Smooth muscle cell (in vitro differentiated cells): ENCODE data around the gene APOB. TPM values are rescaled to one million over a fixed set of nuclear protein-coding genes. Genes with fewer than 3 reads are reported as not detected.
"Not testable (repeated sequence)": the region's sequence is repeated elsewhere in the genome, so short reads cannot be mapped to it uniquely, and the experiment has no call there.

Experiments used
- DNase-seq: peaks from one replicate; lab custom pipeline; 2025; ENCODE audit not compliant: unreplicated experiment; lab: John Stamatoyannopoulos, UW
- H2AFZ ChIP-seq: fragments of 200-600 bp; sonication (generic); 2 replicates; pipeline ENCODE4 v1.6.0; 2016; ENCODE audit warnings: antibody characterized with exemption, low read depth, mild to moderate bottlenecking
- H3F3A ChIP-seq: fragments of 200-600 bp; sonication (generic); 2 replicates; pipeline ENCODE4 v1.6.0; 2017; ENCODE audit warnings: antibody characterized with exemption, low read depth
- H3K27ac ChIP-seq: fragments of 200-600 bp; sonication (generic); 2 replicates; pipeline ENCODE4 v1.5.1; 2016; ENCODE audit warnings: low read depth, mild to moderate bottlenecking
- H3K27me3 ChIP-seq: fragments of 200-600 bp; sonication (generic); 2 replicates; pipeline ENCODE4 v1.6.1; 2016; ENCODE audit warnings: low read depth, mild to moderate bottlenecking
- H3K36me3 ChIP-seq: fragments of 200-600 bp; sonication (generic); 2 replicates; pipeline ENCODE4 v1.5.1; 2016; ENCODE audit warnings: low read depth
- H3K4me1 ChIP-seq: fragments of 200-600 bp; sonication (generic); 2 replicates; pipeline ENCODE4 v1.5.1; 2016; ENCODE audit warnings: low read depth
- H3K4me2 ChIP-seq: fragments of 200-600 bp; sonication (generic); 2 replicates; pipeline ENCODE4 v1.6.0; 2016; ENCODE audit warnings: mild to moderate bottlenecking
- H3K4me3 ChIP-seq: fragments of 200-600 bp; sonication (generic); 2 replicates; pipeline ENCODE4 v1.5.1; 2016; ENCODE audit warnings: mild to moderate bottlenecking
- H3K79me2 ChIP-seq: fragments of 200-600 bp; sonication (generic); 2 replicates; pipeline ENCODE4 v1.6.0; 2016; ENCODE audit warnings: low read depth, mild to moderate bottlenecking
- H3K9ac ChIP-seq: fragments of 200-600 bp; sonication (generic); 2 replicates; pipeline ENCODE4 v1.6.0; 2016; ENCODE audit warnings: low read depth
- H3K9me3 ChIP-seq: fragments of 200-600 bp; sonication (generic); replicated peaks from 2 replicates; pipeline ENCODE4 v1.5.1; 2016; ENCODE audit warnings: low read depth
- H4K20me1 ChIP-seq: fragments of 200-600 bp; sonication (generic); 2 replicates; pipeline ENCODE4 v1.6.0; 2016; ENCODE audit warnings: low read depth
- WGBS: methylation state at CpG from one replicate; pipeline ENCODE4 v1.1.7; 2016; ENCODE audit warnings: low lambda C conversion rate; 5-methylcytosine and 5-hydroxymethylcytosine counted together
- polyA plus RNA-seq: library from polyadenylated mRNA; unstranded; fragments of >200 nt; fragmentation: Nextera tagmentation; extraction: Ambion mirVana; gene quantifications from 2 replicates; pipeline ENCODE4 v1.2.1, GENCODE V29; 2016
- total RNA-seq: library from RNA; depleted of rRNA; stranded (reverse); fragments of >200 nt; gene quantifications from 2 replicates; pipeline ENCODE4 v1.2.3, GENCODE V29; 2014
- TF ChIP-seq, protein P1 (sequence below): fragments of 200-600 bp; sonication (generic); IDR thresholded peaks from 2 replicates; pipeline ENCODE4 v1.5.1; 2017; ENCODE audit warnings: borderline replicate concordance, mild to moderate bottlenecking, antibody characterized with exemption; ENCODE audit not compliant: insufficient read depth, poor library complexity, severe bottlenecking

The APOB gene
- total and polyA plus RNA-seq, 2 experiments from 2014 or later: under 0.01 to 0.09 TPM

DNA sequence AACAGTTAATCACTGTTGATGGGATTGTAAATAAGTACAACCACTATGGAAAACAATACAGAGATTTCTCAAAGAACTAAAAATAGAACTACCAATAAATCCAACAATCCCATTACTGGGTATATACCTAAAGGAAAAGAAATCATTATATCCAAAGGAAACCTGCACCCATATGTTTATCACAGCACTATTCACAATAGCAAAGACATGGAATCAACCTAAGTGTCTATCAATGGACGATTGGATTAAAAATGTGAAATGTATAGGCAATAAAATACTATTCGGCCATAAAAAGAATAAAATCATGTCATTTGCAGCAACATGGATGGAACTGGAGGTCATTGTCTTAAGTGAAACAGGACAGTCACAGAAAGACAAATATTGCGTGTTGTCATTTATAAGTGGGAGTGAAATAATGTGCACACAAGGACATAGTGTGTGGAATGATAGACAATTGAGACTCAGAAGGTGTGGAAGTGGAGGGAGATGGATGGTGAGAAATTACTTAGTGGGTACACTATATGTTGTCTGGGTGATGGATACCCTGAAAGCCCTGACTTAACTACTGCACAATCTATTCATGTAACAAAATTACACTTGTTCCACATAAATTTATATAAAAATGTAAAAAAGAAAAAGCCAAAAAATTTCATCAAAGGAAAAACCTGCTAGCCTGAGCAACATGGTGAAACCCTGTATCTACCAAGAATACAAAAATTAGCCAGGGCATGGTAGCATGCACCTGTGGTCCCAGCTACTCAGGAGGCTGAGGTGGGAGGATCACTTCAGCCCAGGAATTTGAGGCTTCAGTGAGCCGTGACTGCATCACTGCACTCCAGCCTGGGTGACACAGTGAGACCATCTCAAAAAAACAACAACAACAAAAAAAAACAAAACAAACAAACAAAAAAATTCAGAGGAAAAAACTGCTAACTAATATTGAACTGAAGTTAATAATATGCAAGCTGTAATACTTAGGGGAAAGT lies 12.6 kb downstream of the APOB start:
- Histone ChIP-seq H3K36me3 (no peaks in the 10 kb centered on the region), H3K4me2 (no peak overlapping the region), H3K79me2 (no peaks in the 10 kb centered on the region), H3K27me3 (peaks cover 31% of the 10 kb centered on the region), H3K27ac (no peak overlapping the region), H4K20me1 (no peaks in the 10 kb centered on the region), H2AFZ (no peak overlapping the region), H3K4me1 (no peaks in the 10 kb centered on the region), H3K9ac (no peak overlapping the region), H3K4me3 (no peak overlapping the region), H3F3A (no peaks in the 10 kb centered on the region), H3K9me3 (no peaks in the 10 kb centered on the region)
- WGBS: 80% methylated on average over 4 of the region's 4 CpGs
- DNase-seq: no peak
- TF ChIP-seq, protein P1, sequence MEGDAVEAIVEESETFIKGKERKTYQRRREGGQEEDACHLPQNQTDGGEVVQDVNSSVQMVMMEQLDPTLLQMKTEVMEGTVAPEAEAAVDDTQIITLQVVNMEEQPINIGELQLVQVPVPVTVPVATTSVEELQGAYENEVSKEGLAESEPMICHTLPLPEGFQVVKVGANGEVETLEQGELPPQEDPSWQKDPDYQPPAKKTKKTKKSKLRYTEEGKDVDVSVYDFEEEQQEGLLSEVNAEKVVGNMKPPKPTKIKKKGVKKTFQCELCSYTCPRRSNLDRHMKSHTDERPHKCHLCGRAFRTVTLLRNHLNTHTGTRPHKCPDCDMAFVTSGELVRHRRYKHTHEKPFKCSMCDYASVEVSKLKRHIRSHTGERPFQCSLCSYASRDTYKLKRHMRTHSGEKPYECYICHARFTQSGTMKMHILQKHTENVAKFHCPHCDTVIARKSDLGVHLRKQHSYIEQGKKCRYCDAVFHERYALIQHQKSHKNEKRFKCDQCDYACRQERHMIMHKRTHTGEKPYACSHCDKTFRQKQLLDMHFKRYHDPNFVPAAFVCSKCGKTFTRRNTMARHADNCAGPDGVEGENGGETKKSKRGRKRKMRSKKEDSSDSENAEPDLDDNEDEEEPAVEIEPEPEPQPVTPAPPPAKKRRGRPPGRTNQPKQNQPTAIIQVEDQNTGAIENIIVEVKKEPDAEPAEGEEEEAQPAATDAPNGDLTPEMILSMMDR: no peak

DNA sequence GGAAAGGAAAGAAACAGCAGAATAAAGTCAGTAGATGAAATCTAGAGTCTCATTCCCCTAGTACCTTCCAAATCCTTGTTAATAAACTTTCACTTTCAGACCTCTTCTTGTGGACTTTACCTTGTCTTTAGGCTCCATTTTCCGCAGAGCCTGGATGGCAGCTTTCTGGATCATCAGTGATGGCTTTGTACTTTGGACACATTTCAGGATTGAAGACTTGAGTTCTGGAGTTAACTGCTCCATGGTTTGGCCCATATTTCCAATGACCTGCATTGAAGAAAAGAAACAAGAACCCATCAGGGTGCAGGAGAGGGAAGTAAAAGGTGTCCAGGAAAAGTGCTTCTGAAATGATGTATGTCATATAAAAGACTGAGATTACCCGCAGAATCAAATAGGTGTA lies 14.4 kb downstream of the APOB start:
- Histone ChIP-seq H2AFZ (no peak overlapping the region), H3F3A (no peaks in the 10 kb centered on the region), H3K79me2 (no peaks in the 10 kb centered on the region), H3K36me3 (no peaks in the 10 kb centered on the region), H3K27me3 (peaks cover 31% of the 10 kb centered on the region), H3K4me1 (no peaks in the 10 kb centered on the region), H3K9ac (no peak overlapping the region), H4K20me1 (no peaks in the 10 kb centered on the region), H3K27ac (no peak overlapping the region), H3K4me2 (no peak overlapping the region), H3K4me3 (no peak overlapping the region), H3K9me3 (no peaks in the 10 kb centered on the region)
- no peak for DNase-seq
- TF ChIP-seq, protein P1: no peak
- WGBS: 94% methylated on average over 2 of the region's 2 CpGs

DNA sequence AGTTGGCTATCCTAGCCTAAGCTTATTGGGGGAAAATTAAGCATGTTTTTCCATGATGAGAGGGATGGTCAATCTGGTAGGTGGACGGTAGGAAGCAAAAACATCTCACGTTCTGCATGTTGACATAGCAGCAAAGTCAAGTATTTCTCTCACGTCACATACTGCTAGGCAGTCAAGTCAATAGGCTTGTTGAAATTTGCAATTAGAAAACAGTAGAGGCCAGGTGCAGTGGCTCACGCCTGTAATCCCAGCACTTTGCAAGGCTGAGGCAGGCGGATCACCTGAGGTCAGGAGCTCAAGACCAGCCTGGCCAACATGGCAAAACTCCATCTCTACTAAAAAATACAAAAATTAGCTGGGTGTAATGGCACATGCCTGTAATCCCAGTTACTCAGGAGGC lies 14.9 kb downstream of the APOB start:
- H3F3A ChIP-seq, H3K4me1 ChIP-seq, H4K20me1 ChIP-seq, DNase-seq, H3K9me3 ChIP-seq, H3K4me2 ChIP-seq, H3K36me3 ChIP-seq, H3K4me3 ChIP-seq, H3K9ac ChIP-seq, H2AFZ ChIP-seq, H3K27ac ChIP-seq, H3K79me2 ChIP-seq: not testable (repeated sequence)
- 79% methylated on average over 5 of the region's 5 CpGs for WGBS
- peaks cover 31% of the 10 kb centered on the region for H3K27me3 ChIP-seq

DNA sequence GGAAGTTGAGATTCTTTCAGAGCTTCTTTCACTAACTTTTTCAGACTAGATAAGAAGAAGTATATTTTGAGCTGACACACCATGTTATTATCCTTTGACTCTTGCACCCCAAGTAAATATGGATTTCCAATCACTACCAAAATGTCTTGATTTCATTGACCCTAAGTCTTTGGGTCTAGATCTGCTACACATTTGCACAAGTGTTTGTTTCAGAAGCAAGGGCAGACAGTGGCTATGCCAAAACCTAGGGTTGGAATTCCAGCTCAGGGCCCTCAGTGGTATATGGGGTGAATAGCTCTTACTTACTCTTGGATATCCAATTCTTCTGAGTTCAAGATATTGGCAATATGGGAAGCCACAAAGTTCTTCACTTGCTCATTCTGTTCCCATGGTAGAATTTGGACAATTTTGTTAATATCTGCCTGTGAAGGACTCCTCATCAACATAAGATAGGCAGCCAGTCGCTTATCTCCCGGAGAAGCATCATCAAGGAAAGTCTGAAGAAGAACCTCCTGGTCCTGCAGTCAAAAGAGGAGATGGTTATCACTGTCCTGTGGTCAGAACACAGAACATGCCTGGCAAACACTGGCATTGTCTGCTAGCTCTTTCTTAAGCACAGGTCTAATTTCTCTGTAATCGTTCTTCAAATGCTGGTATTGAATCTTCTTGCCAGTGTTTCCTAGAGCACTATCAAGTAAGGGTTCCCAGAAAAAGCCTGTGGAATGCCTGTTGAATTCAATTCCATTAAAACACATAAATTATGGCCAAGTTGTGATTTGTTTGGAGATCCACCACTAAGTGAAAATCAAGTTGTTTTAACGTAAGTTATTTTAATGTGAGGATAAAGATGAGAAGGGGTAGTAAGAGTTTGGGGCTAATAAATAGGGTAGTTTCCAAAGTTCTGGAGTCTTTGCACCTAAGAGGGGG lies 15.6 kb downstream of the APOB start:
- Histone ChIP-seq H3K27ac (no peak overlapping the region), H2AFZ (no peak overlapping the region), H3K4me2 (no peak overlapping the region), H3K79me2 (no peaks in the 10 kb centered on the region), H3F3A (no peaks in the 10 kb centered on the region), H3K4me1 (no peaks in the 10 kb centered on the region), H3K9ac (no peak overlapping the region), H3K36me3 (no peaks in the 10 kb centered on the region), H3K4me3 (no peak overlapping the region), H3K27me3 (peaks cover 36% of the 10 kb centered on the region), H3K9me3 (no peaks in the 10 kb centered on the region), H4K20me1 (no peaks in the 10 kb centered on the region)
- WGBS: 93% methylated on average over 4 of the region's 4 CpGs
- DNase-seq: no peak
- TF ChIP-seq, protein P1: no peak
